GM15510 (cell line): ENCODE measurements around the gene HIVEP3.

ENCODE experiments used
- POLR2A ChIP-seq: IDR thresholded peaks from 3 replicates; pipeline ENCODE4 v1.6.1; 2011; ENCODE audit warnings: borderline replicate concordance; ENCODE audit not compliant: insufficient read length; ENCODE audit errors: extremely low read depth

HIVEP3 gene

GRCh38 chr1:41918450-41919043, at the start of gene HIVEP3:
HIVEP3 (minus strand) TSS chr1:41918922.
- no peak for TF ChIP-seq POLR2A

- no peak for TF ChIP-seq POLR2A
Observed at GRCh38 chr1:41964400-41964799, 45.7 kb upstream of the HIVEP3 start.

GRCh38 chr1:41963636-41964035, 44.9 kb upstream of the HIVEP3 start:
- no peak for TF ChIP-seq POLR2A

- TF ChIP-seq POLR2A = no peak
Observed at GRCh38 chr1:41958015-41958673, 39.4 kb upstream of the HIVEP3 start.

- TF ChIP-seq POLR2A = no peak
Observed at GRCh38 chr1:41957568-41957967, 38.8 kb upstream of the HIVEP3 start.

GRCh38 chr1:41955461-41956159, 36.9 kb upstream of the HIVEP3 start:
- no peak for TF ChIP-seq POLR2A

- TF ChIP-seq POLR2A = no peak
Observed at GRCh38 chr1:41954533-41954944, 35.8 kb upstream of the HIVEP3 start.

GRCh38 chr1:41953291-41953690, 34.6 kb upstream of the HIVEP3 start:
- TF ChIP-seq POLR2A = no peak

- no peak for TF ChIP-seq POLR2A
Observed at GRCh38 chr1:41952208-41952607, 33.5 kb upstream of the HIVEP3 start.

- no peak for TF ChIP-seq POLR2A
Observed at GRCh38 chr1:41950820-41951219, 32.1 kb upstream of the HIVEP3 start.

GRCh38 chr1:41943717-41944116, 25.0 kb upstream of the HIVEP3 start:
- TF ChIP-seq POLR2A = no peak

- no peak for TF ChIP-seq POLR2A
Observed at GRCh38 chr1:41942278-41942677, 23.6 kb upstream of the HIVEP3 start.

GRCh38 chr1:41941381-41941780, 22.7 kb upstream of the HIVEP3 start:
- no peak for TF ChIP-seq POLR2A

GRCh38 chr1:41939194-41939593, 20.5 kb upstream of the HIVEP3 start:
- TF ChIP-seq POLR2A = no peak

GRCh38 chr1:41936107-41936506, 17.4 kb upstream of the HIVEP3 start:
- no peak for TF ChIP-seq POLR2A

- TF ChIP-seq POLR2A = no peak
Observed at GRCh38 chr1:41935226-41935625, 16.5 kb upstream of the HIVEP3 start.
